HEK293T (cell line): ENCODE measurements around the gene SMR3A.

Source experiments
- ARNT ChIP-seq: fragments of 450-650 bp; IDR thresholded peaks from 2 replicates; pipeline ENCODE4 v1.6.1; 2017; ENCODE audit warnings: mild to moderate bottlenecking
- BHLHE40 ChIP-seq: fragments of 450-650 bp; IDR thresholded peaks from 2 replicates; pipeline ENCODE4 v1.6.1; 2016; ENCODE audit warnings: mild to moderate bottlenecking, moderate library complexity, borderline replicate concordance
- FOXA1 ChIP-seq: fragments of 450-650 bp; IDR thresholded peaks from 2 replicates; pipeline ENCODE4 v1.6.1; 2016; ENCODE audit warnings: mild to moderate bottlenecking
- FOXK2 ChIP-seq: fragments of 450-650 bp; IDR thresholded peaks from 2 replicates; pipeline ENCODE4 v1.6.1; 2016; ENCODE audit warnings: mild to moderate bottlenecking
- FOXM1 ChIP-seq: fragments of 450-650 bp; IDR thresholded peaks from 2 replicates; pipeline ENCODE4 v1.6.1; 2017; ENCODE audit warnings: mild to moderate bottlenecking, borderline replicate concordance
- L3MBTL2 ChIP-seq: fragments of 450-650 bp; conservative IDR thresholded peaks from 2 replicates; pipeline ENCODE4 v1.6.1; 2016; ENCODE audit warnings: mild to moderate bottlenecking
- LEF1 ChIP-seq: fragments of 450-650 bp; IDR thresholded peaks from 2 replicates; pipeline ENCODE4 v1.6.1; 2017; ENCODE audit warnings: mild to moderate bottlenecking, borderline replicate concordance
- NFRKB ChIP-seq: fragments of 450-650 bp; IDR thresholded peaks from 2 replicates; pipeline ENCODE4 v1.6.1; 2016; ENCODE audit warnings: mild to moderate bottlenecking, moderate library complexity
- SP1 ChIP-seq: fragments of 450-650 bp; IDR thresholded peaks from 2 replicates; pipeline ENCODE4 v1.6.1; 2017
- SUZ12 ChIP-seq: fragments of 450-650 bp; IDR thresholded peaks from 2 replicates; pipeline ENCODE4 v1.6.1; 2016; ENCODE audit warnings: mild to moderate bottlenecking
- TARDBP ChIP-seq: fragments of 450-650 bp; IDR thresholded peaks from 2 replicates; pipeline ENCODE4 v1.6.1; 2016
- TF ChIP-seq, protein P1 (sequence below): fragments of 450-650 bp; IDR thresholded peaks from 2 replicates; pipeline ENCODE4 v1.6.1; 2016

DNA sequence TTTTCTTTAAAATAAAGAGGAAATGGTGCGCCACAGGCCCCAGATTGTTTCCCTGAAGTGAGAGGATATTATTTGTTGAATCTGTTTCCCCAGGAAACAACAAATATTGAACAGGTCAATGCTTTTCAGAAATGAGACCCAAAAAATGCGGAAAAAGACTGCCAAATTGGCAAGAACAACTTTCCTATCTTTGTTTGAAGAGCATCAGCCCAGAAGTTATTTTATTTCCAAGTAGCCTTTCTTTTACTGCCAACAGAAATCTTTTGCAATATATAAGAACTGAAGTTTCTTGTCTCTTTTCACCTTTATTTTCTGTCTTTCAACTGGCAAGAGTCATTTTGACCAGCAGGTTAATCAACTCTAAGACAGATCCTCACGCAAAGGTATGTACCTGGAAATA, at the start of gene SMR3A:
- TF ChIP-seq FOXK2 (no peak), LEF1 (no peak), BHLHE40 (no peak), NFRKB (no peak), SUZ12 (no peak), FOXM1 (no peak), ARNT (no peak), FOXA1 (no peak), SP1 (no peak), L3MBTL2 (no peak), TARDBP (no peak)
- TF ChIP-seq, protein P1, sequence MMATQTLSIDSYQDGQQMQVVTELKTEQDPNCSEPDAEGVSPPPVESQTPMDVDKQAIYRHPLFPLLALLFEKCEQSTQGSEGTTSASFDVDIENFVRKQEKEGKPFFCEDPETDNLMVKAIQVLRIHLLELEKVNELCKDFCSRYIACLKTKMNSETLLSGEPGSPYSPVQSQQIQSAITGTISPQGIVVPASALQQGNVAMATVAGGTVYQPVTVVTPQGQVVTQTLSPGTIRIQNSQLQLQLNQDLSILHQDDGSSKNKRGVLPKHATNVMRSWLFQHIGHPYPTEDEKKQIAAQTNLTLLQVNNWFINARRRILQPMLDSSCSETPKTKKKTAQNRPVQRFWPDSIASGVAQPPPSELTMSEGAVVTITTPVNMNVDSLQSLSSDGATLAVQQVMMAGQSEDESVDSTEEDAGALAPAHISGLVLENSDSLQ = no peak
